ENCODE measurements around the gene TULP4.
A peak's percentile ranks its signal among the peaks of the same experiment; 100 is the strongest.
"Not testable (repeated sequence)": the region's sequence is repeated elsewhere in the genome, so short reads cannot be mapped to it uniquely, and the experiment has no call there.

Gene TULP4

DNA sequence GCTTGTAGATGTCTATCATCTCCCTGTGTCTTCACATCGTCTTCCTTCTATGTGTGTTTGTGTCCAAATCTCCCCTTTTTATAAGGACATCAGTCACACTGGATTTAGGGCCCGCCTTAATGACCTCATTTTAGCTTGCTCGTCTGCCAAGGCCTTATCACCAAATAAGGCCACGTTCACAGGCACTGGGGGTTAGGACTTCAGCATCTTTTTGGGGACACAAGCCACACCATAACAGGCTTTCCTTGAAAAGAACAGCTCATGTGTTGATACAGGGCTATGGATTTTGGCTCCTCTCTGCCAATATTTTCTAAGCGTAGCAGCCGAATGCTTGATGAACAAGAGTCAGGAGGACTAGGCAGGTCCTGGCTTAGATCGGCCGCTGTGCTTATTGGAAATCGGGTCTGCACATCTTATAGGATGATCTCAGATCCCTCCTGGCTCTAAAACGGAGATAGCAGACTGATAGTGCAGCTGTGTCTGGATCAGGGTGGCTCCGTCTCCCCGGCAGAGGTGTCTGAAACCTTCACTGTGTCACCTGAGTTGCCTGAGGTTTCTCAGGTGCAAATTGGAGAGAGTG lies 231.4 kb downstream of the TULP4 start:
- Mint-ChIP-seq H3K4me1 (ENCODE audit: low read depth) (no peaks in the 10 kb centered on the region), H3K27me3 (ENCODE audit: low read depth) (peaks cover 34% of the 10 kb centered on the region), H3K27ac (no peak overlapping the region), H3K9me3 (no peaks in the 10 kb centered on the region), H3K4me3 (no peak overlapping the region), H3K36me3 (ENCODE audit: low read depth) (no peaks in the 10 kb centered on the region)
- DNase-seq (ENCODE audit: low spot score): no peak

DNA sequence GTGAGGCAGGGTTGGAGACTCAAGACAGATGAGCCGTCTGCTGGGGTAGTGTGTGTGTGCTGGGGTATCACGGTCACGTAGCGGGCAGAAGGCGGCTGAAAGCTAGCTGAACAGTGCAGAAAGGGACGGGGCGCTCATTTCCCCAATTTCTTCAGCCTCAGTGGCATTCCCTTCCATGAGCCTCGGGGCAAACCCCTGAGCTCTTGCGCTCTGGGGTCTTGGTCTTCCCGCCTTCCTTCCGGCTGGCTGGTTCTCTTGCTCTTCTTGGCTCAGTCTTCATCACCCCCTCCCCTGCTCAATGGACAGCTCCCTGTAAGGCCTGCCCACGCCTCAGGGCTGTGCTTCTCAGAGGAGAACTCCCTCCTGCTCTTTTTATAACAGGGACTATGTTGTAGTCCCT lies 232.2 kb downstream of the TULP4 start:
- no peaks in the 10 kb centered on the region for H3K9me3 Mint-ChIP-seq
- H3K27ac Mint-ChIP-seq: no peak overlapping the region
- H3K4me1 Mint-ChIP-seq (ENCODE audit: low read depth): no peaks in the 10 kb centered on the region
- no peaks in the 10 kb centered on the region for H3K36me3 Mint-ChIP-seq (ENCODE audit: low read depth)
- H3K27me3 Mint-ChIP-seq (ENCODE audit: low read depth): peaks cover 27% of the 10 kb centered on the region
- no peak for DNase-seq (ENCODE audit: low spot score)
- H3K4me3 Mint-ChIP-seq: no peak overlapping the region

DNA sequence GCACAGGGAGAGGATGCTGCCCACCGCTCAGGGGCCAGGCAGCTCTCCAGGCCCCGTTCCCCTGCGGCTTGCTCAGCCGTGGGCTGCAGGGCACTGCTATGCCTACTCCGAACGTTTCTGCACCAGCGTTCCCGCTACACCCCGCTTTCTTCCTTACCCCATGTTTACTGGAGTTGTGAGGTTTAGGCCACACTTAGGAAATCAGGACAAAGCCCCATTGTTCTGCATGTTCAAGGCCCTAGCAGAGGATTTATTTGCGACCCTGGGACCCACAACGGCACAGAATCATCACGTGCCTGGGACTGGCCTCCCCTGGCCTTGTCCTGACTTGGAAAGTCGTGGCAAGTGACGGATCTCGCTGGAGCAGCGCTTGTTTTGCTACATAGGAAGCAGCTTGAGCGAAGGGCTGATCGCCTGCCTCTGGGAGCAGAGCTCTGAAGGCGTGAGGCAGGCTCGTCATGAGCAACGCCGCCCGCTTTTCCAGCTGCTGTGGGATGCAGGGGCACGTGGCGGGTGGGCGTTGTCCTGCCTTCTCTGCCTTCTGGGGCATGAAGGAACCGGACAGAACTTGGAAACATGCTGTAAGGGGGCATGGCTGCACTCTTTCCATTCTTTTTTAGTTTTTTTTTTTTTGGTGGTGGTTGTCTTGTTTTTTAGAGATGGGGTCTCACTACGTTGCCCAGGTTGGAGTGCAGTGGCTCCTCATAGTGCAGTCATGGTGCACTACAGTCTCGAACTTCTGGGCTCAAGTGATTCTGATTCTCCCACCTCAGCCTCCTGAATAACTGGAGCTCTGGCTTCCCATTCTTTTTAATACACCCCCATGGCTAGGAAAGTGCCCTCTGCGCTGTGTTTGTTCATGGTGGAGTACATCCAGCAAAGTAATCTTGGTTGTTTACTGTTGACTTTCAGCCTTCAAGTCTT lies 233.0 kb downstream of the TULP4 start:
- no peaks in the 10 kb centered on the region for H3K36me3 Mint-ChIP-seq (ENCODE audit: low read depth)
- H3K27ac Mint-ChIP-seq: no peak overlapping the region
- DNase-seq (ENCODE audit: low spot score): no peak
- peaks cover 18% of the 10 kb centered on the region for H3K27me3 Mint-ChIP-seq (ENCODE audit: low read depth)
- no peaks in the 10 kb centered on the region for H3K4me1 Mint-ChIP-seq (ENCODE audit: low read depth)
- no peak overlapping the region for H3K4me3 Mint-ChIP-seq
- no peaks in the 10 kb centered on the region for H3K9me3 Mint-ChIP-seq

DNA sequence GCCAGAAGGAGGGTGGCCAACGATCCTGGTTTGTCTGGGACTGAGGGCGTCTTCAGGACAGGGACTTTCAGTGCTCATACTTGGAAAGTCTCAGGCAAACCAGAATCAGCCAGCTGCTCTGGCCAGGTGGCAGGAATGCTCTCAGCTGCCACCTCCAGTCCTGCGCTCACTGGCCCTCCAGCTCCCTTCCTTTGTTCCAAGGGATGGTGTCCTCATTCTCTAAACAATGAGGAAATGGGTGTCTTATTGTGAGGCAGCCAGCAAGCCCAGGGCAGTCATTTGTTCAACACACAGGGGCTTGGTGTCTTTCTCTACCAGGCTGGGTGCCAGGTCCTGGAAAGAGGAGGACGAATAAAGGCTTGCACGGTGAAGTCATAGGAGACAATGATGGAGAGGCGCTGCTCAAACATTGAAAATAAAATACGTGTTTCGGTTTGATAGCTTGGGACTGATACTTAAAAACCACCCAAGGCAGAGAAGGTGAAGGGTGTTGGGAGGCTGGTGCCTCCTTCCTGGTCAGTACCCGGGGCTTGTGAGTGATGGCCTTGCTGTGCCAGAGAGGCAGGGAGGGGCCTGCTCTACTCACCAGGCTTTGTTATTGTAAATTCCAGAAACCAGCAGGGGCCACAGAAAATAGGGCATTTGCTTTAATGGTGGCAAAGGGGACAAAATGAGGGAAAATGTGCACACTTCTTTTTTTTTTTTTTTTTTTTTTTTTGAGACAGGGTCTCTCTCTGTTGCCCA lies 236.3 kb downstream of the TULP4 start:
- H3K9me3 Mint-ChIP-seq: no peaks in the 10 kb centered on the region
- H3K4me3 Mint-ChIP-seq: no peak overlapping the region
- no peak overlapping the region for H3K27ac Mint-ChIP-seq
- H3K4me1 Mint-ChIP-seq (ENCODE audit: low read depth): peaks cover 2% of the 10 kb centered on the region
- no peak for DNase-seq (ENCODE audit: low spot score)
- H3K27me3 Mint-ChIP-seq (ENCODE audit: low read depth): peaks cover 16% of the 10 kb centered on the region
- H3K36me3 Mint-ChIP-seq (ENCODE audit: low read depth): no peaks in the 10 kb centered on the region

DNA sequence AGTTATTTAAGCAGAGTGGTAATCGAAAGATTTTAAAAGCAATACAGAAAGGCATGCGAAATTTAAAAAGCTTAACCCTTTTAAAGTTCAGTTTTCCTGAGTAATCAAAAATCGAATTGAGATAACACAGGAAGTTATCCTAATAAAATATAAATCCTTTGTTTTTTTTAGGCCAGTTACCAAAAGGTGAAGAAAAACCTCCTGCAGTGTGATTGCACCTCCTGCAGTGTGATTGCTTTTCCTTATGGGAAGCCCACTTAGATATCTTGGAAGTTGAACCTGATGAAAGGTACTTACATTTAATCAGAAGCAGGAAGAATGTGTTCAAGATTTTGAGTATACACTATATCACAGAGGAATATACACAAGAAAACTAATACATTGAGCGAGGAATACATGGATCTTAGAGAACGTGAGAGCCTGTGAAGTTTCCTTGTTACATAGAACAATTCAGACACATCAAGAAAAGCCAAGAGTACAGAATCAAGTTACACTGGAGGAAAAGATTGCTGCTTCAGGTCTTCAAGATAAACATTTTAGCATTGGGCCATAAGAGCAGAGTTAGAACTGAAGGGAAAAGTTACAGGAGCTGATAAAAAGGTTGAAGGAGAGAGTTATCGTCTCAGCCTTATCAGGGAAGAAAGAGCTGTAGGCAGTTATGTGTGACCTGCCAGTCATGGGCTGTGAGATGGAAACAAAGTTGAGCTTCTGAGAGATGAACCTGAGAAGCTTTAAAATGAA lies 240.0 kb downstream of the TULP4 start:
- H3K36me3 Mint-ChIP-seq (ENCODE audit: low read depth): no peaks in the 10 kb centered on the region
- no peak for DNase-seq (ENCODE audit: low spot score)
- H3K4me3 Mint-ChIP-seq: no peak overlapping the region
- H3K27ac Mint-ChIP-seq: no peak overlapping the region
- no peaks in the 10 kb centered on the region for H3K9me3 Mint-ChIP-seq
- H3K4me1 Mint-ChIP-seq (ENCODE audit: low read depth): peaks cover 6% of the 10 kb centered on the region
- H3K27me3 Mint-ChIP-seq (ENCODE audit: low read depth): peaks cover 26% of the 10 kb centered on the region

DNA sequence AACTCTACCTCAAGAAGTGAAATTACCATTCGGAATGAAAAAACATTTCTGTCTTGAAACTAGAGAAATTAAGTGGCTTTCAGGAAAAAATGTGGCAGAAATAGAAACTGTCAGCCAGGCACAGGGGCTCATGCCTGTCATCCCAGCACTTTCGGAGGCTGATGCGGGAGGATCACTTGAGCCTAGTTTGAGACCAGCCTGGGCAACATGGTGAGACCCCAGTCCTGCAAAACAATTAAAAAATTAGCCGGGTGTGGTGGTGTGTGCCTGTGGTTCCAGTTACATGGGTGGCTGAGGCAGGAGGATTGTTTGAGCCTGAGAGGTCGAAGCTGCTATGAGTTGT lies 240.5 kb downstream of the TULP4 start:
- H3K4me3 Mint-ChIP-seq: no peak overlapping the region
- H3K4me1 Mint-ChIP-seq (ENCODE audit: low read depth): peaks cover 6% of the 10 kb centered on the region
- no peak overlapping the region for H3K27ac Mint-ChIP-seq
- H3K27me3 Mint-ChIP-seq (ENCODE audit: low read depth): peaks cover 26% of the 10 kb centered on the region
- no peaks in the 10 kb centered on the region for H3K9me3 Mint-ChIP-seq
- no peak for DNase-seq (ENCODE audit: low spot score)
- no peaks in the 10 kb centered on the region for H3K36me3 Mint-ChIP-seq (ENCODE audit: low read depth)

DNA sequence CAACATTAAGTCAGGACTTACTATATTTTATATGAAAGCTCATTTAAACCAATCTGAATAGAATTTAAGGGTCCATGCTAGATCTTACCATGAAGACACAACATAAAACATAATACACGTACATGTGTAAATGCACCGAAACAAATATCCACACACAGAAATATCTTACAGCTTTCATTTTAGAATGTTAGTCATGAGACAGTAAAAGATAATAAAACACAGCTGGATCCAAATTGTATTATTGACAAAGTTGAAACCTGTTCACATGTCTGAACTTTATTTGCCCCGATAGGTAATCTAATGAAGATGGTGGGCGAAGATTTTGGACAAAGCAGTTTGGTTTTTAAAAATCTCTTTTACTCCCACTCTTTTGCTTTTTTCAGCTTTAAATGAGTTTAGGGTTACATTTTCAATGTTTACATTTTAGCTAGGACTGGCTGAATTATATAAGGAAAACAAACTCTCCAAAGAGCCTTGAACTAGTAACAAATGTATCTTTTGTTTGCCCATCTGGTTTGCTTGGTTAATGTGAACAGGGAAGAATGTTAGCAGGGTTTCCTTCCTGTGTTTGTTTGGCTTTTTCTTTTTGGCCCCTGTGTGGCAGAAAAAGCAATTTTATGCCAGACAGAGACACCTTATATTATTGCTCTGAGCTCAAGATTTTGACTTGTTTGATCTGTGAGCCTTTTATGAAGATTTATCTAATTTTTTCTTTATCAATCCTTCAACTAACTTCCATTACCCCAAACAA lies 242.5 kb downstream of the TULP4 start:
- Mint-ChIP-seq H3K27me3 (ENCODE audit: low read depth) (peaks cover 23% of the 10 kb centered on the region), H3K27ac (no peak overlapping the region), H3K36me3 (ENCODE audit: low read depth) (no peaks in the 10 kb centered on the region), H3K4me3 (no peak overlapping the region), H3K4me1 (ENCODE audit: low read depth) (peaks cover 12% of the 10 kb centered on the region), H3K9me3 (no peaks in the 10 kb centered on the region)
- no peak for DNase-seq (ENCODE audit: low spot score)

DNA sequence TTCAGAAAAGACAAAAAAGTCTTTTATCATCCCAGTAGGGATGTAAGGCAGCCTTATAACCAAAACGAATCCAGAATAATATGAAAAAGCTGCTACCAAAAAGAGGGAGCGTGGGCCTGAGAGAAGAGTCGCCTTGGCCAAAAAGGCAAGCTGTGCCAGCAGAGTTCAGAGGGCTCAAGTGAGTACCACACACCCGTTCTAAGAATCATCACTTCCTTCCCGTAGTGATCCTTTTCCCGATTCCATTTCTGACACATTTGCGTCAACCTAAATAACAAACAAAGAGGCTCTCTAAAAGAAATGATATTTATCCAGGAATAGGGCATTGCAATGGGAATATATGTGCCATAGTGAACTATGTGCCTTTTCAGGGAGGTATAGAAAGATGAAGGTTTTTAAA lies 243.8 kb downstream of the TULP4 start:
- Mint-ChIP-seq H3K36me3 (ENCODE audit: low read depth) (peaks cover 2% of the 10 kb centered on the region), H3K27me3 (ENCODE audit: low read depth) (peaks cover 23% of the 10 kb centered on the region), H3K27ac (no peak overlapping the region), H3K4me3 (no peak overlapping the region), H3K4me1 (ENCODE audit: low read depth) (peaks cover 17% of the 10 kb centered on the region), H3K9me3 (no peaks in the 10 kb centered on the region)
- no peak for DNase-seq (ENCODE audit: low spot score)

DNA sequence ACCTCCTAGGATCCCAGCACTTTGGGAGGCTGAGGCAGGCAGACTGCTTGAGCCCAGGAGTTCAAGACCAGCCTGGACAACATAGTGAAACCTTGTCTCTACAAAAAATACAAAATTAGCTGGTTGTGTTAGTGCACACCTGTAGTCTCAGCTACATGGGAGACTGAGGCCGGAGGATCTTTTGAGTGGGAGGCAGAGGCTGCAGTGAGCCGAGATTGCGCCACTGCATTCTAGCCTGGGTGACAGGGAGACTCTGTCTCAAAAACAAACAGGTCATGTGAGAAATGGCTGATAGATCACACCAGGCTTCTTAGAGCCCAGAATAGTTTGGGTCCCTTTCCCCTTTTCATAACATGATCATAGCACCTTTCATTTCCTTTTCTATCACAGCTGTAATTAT lies 244.8 kb downstream of the TULP4 start:
- not testable (repeated sequence) for DNase-seq (ENCODE audit: low spot score); H3K36me3 Mint-ChIP-seq (ENCODE audit: low read depth); H3K4me3 Mint-ChIP-seq; H3K27ac Mint-ChIP-seq; H3K9me3 Mint-ChIP-seq
- Mint-ChIP-seq H3K27me3 (ENCODE audit: low read depth) (peaks cover 23% of the 10 kb centered on the region), H3K4me1 (ENCODE audit: low read depth) (peaks cover 27% of the 10 kb centered on the region)

DNA sequence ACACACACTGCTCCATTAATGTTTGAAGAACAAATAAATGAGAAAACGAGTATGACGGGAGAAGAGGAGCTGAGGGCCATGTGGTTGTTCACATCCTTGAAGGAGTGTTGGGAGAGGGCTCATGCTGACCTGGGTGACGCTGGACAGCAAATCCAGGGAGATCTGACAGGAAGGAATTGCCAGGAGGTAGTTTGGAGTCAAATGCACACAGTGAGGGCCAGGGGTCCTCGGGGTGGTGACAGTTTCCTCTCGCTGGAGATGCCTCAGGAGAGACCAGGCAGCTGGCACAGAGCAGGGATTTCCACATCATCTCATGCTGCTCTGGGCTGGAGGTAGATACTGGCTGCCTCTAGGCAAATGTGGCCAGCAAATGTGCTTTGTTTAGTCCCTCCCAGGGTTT lies 245.7 kb downstream of the TULP4 start:
- Mint-ChIP-seq H3K9me3 (no peaks in the 10 kb centered on the region), H3K4me3 (no peak overlapping the region), H3K4me1 (ENCODE audit: low read depth) (peaks cover 31% of the 10 kb centered on the region), H3K36me3 (ENCODE audit: low read depth) (peaks cover 7% of the 10 kb centered on the region), H3K27ac (peak overlapping the region; percentile 8), H3K27me3 (ENCODE audit: low read depth) (peaks cover 17% of the 10 kb centered on the region)
- DNase-seq (ENCODE audit: low spot score): no peak

DNA sequence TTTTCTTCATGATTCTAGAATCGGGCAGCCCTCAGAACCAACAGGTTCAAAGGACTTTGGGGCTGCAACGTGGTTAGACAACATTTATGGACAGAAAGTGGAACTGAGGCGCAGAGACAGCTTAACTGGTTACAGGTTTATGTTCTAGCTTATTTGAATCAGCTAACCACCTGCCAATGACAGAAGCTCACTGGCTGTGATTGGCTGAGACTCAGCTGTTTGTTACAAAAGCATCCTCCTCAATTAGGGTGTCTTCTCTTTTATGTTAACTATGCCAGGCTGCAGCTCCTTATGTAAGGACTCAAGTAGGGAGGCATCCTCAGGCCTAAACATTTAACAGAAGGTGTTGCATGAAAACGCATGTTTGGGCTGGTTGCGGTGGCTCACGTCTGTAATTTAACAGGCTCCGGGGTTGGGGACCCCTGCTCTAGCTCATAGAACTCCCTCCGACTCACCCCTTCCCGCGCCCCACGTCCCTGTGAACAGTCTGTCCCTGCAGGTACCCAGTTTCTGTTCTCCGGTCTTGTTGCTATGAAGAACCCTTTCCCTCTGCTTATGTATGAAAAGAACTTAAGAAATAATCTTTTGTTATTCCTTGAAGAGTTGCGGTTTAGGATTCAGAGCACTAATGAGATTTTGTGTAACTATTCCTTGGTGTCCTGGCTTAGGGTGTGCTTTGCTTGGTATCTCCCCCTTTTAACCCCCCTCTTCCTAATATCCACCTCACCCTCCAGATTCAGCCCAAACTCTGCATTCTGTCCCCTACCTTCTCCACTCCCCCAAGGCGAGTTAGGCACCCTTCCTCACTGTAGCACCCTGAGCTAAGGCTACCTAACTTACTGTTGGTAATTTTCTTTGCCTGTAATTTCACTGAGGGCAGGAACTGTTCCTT lies 246.4 kb downstream of the TULP4 start:
- Mint-ChIP-seq H3K4me1 (ENCODE audit: low read depth) (peaks cover 31% of the 10 kb centered on the region), H3K27me3 (ENCODE audit: low read depth) (peaks cover 17% of the 10 kb centered on the region), H3K4me3 (peak overlapping the region; percentile 67), H3K9me3 (no peaks in the 10 kb centered on the region), H3K27ac (peak overlapping the region; percentile 65), H3K36me3 (ENCODE audit: low read depth) (peaks cover 9% of the 10 kb centered on the region)
- DNase-seq (ENCODE audit: low spot score): no peak

DNA sequence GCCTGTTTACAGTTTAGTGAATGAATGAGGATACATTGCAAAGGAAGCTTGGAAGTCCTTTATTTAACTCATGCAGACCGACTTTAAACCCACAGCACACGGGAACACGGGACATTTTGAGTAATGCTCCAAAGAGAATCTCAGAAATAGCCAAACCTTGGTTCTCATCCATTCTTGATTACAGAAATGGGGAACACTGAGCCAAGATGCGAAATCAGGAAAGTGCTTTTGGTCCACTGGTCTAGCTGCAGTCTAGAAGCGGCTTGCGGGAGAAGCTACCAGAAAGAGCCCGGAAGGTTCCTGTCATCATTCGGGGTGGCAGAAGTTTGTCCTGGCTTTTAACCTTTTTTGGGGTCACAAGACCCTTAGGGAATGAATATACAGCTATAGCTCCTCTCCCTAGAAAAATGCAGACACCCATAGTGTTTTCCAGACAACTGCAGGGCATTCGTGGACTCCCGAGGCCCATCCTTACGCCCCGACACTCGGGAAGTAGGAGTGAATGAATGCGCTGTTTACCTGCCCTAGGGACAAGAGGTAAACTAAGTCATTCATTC lies 247.2 kb downstream of the TULP4 start:
- Mint-ChIP-seq H3K4me3 (peak overlapping the region; percentile 67), H3K4me1 (ENCODE audit: low read depth) (peaks cover 38% of the 10 kb centered on the region), H3K27me3 (ENCODE audit: low read depth) (peaks cover 16% of the 10 kb centered on the region), H3K9me3 (no peaks in the 10 kb centered on the region), H3K36me3 (ENCODE audit: low read depth) (peaks cover 12% of the 10 kb centered on the region), H3K27ac (peak overlapping the region; percentile 65)
- no peak for DNase-seq (ENCODE audit: low spot score)
